GM12872 (cell line): ENCODE measurements around the gene RAI1.

Experiments
- TF ChIP-seq, protein P1 (sequence below): IDR thresholded peaks from 3 replicates; pipeline ENCODE4 v1.5.1; 2011; ENCODE audit warnings: low read depth, mild to moderate bottlenecking, low read length, moderate library complexity; ENCODE audit not compliant: insufficient read depth

The RAI1 gene

DNA sequence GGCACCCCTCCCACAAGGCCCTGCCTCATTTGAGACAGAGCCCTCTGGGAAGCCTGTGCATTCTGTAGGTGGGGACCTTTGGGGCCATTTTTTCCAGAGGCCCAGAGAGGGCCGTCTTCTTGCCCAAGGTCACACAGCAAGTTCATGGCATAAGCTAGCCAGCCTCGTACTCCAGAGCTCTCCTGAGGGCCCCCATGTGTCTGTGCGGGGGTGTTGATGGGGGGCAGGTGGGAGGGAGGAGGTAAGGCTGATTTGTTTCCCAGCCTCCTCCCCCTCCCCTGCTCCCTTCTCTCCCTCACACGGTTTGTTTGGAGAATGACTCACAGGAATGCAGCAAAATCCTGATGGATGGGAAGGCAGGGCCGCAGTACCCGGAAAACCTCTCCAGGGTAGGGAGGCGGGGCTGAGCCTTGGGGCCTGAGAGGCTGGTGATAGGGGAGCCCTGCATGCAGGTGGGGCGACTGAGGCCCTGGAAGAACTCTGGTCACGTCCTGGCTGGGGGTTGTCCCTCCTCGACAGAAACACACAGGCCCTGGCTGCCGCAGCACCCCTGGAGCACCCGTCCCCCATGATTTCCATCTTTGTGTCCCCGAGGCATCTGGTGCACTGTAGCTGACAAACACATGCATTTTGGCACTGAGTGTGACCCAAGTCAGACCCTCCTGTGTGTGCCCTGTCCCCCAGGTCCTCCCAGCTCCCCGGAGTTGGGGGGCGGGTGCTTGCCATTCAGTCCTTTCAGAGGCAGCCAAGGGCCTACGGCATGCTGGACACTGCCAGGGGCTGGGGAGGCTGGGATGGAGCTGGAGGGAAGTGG lies 29.7 kb downstream of the RAI1 start:
- TF ChIP-seq, protein P1, sequence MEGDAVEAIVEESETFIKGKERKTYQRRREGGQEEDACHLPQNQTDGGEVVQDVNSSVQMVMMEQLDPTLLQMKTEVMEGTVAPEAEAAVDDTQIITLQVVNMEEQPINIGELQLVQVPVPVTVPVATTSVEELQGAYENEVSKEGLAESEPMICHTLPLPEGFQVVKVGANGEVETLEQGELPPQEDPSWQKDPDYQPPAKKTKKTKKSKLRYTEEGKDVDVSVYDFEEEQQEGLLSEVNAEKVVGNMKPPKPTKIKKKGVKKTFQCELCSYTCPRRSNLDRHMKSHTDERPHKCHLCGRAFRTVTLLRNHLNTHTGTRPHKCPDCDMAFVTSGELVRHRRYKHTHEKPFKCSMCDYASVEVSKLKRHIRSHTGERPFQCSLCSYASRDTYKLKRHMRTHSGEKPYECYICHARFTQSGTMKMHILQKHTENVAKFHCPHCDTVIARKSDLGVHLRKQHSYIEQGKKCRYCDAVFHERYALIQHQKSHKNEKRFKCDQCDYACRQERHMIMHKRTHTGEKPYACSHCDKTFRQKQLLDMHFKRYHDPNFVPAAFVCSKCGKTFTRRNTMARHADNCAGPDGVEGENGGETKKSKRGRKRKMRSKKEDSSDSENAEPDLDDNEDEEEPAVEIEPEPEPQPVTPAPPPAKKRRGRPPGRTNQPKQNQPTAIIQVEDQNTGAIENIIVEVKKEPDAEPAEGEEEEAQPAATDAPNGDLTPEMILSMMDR, result no peak

DNA sequence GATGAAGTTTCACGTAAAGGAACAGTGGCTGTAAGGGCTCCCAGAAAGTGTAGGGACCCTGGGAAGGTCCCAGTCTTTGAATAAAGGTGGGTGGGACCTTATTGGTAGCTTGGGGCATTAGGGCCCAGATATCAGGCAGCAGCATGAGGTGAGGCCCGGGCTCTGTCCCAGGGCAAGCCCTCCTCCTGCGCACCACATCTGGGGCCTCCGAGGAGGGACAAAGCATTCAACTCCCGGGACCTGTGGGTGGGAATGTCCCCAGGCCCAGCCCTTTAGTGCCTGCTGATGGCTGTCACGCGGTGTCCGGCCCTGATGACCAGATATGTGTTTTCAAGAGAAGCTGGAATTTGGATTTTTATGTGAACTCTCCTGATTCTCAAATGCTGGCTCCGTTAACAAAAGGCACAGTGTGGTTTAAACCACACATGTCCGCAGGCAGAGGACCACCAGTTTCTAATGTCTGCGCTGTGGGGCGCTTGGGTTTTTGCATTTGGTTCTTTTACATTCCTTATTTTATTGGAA lies 30.4 kb downstream of the RAI1 start:
- TF ChIP-seq, protein P1, result no peak

DNA sequence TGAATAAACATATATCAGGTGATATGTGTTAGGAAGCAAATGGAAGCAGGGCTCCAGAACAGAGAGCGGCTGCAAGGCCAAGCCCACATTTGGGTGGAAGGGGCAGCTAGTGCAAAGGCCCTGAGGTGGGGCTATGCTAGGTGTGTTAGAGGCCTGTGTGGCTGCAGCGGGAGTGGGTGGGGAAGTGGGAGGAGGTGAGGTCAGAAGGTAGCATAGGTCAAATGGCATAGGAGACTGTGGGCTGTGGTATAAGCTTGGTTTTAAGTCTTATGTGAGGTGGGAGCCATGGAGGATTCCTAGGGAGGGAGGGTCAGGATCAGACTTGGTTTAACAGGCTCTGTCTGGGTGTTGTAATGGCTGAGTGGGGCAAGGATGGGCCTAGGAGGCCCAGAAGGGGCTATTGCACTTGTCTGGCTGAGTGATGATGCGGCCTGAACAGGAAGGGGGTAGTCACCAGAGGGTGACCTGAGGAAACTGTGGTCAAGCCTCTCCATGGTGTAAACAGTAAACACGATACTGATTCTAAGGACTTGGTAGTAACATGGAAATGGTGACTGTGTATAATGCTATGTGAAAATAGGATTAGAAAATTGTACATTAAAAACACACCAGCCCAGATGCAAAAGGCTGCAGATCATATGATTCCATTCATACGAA lies 31.1 kb downstream of the RAI1 start:
- TF ChIP-seq, protein P1, result no peak

DNA sequence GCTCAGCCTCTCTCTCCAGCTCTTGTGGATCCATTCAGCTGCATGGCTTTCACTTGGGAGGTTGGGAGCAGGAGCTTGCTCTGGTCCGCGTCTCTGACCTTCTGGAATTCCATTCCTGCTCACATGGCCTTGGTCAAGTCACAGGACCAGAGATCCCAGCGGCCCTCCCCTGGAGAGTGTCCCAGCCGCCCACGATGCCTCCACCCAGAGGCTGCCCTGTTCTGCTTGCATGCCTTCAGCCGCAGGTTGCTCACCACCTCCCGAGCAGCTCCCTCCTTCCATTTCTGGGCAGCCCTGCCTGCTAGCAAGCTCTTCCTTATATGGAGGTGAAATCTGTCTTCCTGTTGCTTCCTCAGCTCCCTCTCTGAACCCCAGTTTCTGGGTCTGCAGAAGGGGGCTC lies 32.6 kb downstream of the RAI1 start:
- TF ChIP-seq, protein P1, result no peak

DNA sequence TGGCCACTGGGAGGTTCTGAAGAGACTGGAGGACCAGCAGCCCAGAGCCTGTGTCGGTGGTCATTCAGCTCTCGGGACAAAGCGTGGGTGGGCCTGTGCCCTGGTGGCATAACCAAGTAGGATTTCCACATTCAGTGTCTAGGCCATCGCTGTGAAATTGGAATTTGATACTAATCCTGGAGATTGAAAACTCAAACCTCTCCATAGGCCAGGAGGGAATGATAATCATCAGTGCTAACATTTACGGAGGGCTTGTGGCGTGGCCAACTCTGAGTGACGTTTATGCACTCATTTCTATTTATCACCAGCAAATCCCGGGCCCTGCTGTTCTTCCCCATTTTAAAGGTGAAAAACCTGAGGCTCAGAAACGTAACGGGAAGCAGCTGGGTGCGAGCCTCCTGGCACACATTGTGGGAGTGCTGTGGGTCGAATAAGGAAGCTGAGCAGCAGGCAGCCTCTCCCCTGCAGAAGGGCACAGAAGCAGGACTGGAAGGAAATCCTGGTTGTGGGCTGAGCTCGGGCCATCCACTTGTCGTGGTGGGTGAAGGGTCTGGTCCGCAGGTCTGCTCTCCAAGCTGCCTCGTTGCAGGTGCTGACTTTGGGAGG lies 33.1 kb downstream of the RAI1 start:
- TF ChIP-seq, protein P1, result no peak

DNA sequence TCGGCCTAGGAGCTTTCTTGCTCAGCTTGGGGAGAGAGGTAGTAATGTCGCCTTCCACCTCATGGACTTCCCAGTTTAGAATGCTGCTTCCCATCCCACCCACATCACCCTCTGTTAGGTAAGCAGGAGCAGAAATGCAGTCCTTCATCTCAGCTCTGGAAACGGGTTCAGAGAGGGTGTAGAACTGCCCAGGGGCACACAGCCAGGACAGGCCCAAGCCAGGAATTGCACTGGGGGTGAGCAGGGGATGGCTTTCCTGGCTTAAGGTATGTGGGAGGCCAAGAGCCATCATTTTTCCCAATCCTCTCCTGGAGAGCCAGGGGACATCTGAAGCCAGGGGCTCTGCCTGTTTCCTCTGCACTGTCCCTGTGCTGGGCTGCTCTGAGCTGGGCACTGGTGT lies 33.6 kb downstream of the RAI1 start:
- TF ChIP-seq, protein P1, result no peak

DNA sequence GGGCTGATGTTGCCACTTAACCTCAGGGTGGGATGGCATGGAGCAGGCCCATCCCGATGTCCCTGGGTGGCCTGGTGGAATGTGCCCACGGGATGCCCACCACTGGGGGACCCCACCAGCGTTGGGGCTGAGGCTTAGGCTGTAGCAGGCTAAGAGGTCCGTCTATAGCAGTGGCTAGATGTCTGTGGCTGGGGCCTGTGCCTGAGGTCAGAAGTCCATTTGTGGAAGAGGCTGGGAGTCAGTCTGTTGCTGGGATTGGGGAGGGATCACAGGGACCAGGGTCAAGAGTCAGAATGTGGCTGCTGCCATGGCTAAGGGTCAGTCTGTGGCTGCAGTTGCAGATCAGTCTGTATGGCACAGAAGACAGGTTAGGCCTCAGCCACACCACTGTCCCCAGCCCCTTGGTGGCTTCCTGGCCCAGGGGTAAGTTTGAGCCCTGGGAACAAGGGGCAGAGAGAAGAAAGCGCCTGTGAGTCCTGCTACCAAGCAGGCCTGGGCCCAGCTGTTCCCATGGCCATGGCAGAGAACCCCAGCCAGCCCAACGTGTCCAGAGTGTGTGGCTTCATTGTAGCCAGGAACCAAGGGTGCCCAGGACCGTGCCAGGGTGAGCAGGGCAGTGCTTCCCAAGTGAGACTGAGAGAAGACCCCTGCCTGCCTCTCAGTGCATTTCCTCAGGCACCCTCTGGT lies 35.7 kb downstream of the RAI1 start:
- TF ChIP-seq, protein P1, result no peak
